Smooth muscle cell (in vitro differentiated cells): ENCODE data around the gene CAMK2D. TPM values are rescaled to one million over a fixed set of nuclear protein-coding genes. Genes with fewer than 3 reads are reported as not detected.

Source experiments
- DNase-seq: peaks from one replicate; lab custom pipeline; 2025; ENCODE audit not compliant: unreplicated experiment; lab: John Stamatoyannopoulos, UW
- H2AFZ ChIP-seq: fragments of 200-600 bp; sonication (generic); 2 replicates; pipeline ENCODE4 v1.6.0; 2016; ENCODE audit warnings: antibody characterized with exemption, low read depth, mild to moderate bottlenecking
- H3F3A ChIP-seq: fragments of 200-600 bp; sonication (generic); 2 replicates; pipeline ENCODE4 v1.6.0; 2017; ENCODE audit warnings: antibody characterized with exemption, low read depth
- H3K27ac ChIP-seq: fragments of 200-600 bp; sonication (generic); 2 replicates; pipeline ENCODE4 v1.5.1; 2016; ENCODE audit warnings: low read depth, mild to moderate bottlenecking
- H3K27me3 ChIP-seq: fragments of 200-600 bp; sonication (generic); 2 replicates; pipeline ENCODE4 v1.6.1; 2016; ENCODE audit warnings: low read depth, mild to moderate bottlenecking
- H3K36me3 ChIP-seq: fragments of 200-600 bp; sonication (generic); 2 replicates; pipeline ENCODE4 v1.5.1; 2016; ENCODE audit warnings: low read depth
- H3K4me1 ChIP-seq: fragments of 200-600 bp; sonication (generic); 2 replicates; pipeline ENCODE4 v1.5.1; 2016; ENCODE audit warnings: low read depth
- H3K4me2 ChIP-seq: fragments of 200-600 bp; sonication (generic); 2 replicates; pipeline ENCODE4 v1.6.0; 2016; ENCODE audit warnings: mild to moderate bottlenecking
- H3K4me3 ChIP-seq: fragments of 200-600 bp; sonication (generic); 2 replicates; pipeline ENCODE4 v1.5.1; 2016; ENCODE audit warnings: mild to moderate bottlenecking
- H3K79me2 ChIP-seq: fragments of 200-600 bp; sonication (generic); 2 replicates; pipeline ENCODE4 v1.6.0; 2016; ENCODE audit warnings: low read depth, mild to moderate bottlenecking
- H3K9ac ChIP-seq: fragments of 200-600 bp; sonication (generic); 2 replicates; pipeline ENCODE4 v1.6.0; 2016; ENCODE audit warnings: low read depth
- H3K9me3 ChIP-seq: fragments of 200-600 bp; sonication (generic); replicated peaks from 2 replicates; pipeline ENCODE4 v1.5.1; 2016; ENCODE audit warnings: low read depth
- H4K20me1 ChIP-seq: fragments of 200-600 bp; sonication (generic); 2 replicates; pipeline ENCODE4 v1.6.0; 2016; ENCODE audit warnings: low read depth
- CTCF ChIP-seq: fragments of 200-600 bp; sonication (generic); IDR thresholded peaks from 2 replicates; pipeline ENCODE4 v1.5.1; 2017; ENCODE audit warnings: borderline replicate concordance, mild to moderate bottlenecking, antibody characterized with exemption; ENCODE audit not compliant: insufficient read depth, poor library complexity, severe bottlenecking
- WGBS: methylation state at CpG from one replicate; pipeline ENCODE4 v1.1.7; 2016; ENCODE audit warnings: low lambda C conversion rate; 5-methylcytosine and 5-hydroxymethylcytosine counted together
- polyA plus RNA-seq: library from polyadenylated mRNA; unstranded; fragments of >200 nt; fragmentation: Nextera tagmentation; extraction: Ambion mirVana; gene quantifications from 2 replicates; pipeline ENCODE4 v1.2.1, GENCODE V29; 2016
- total RNA-seq: library from RNA; depleted of rRNA; stranded (reverse); fragments of >200 nt; gene quantifications from 2 replicates; pipeline ENCODE4 v1.2.3, GENCODE V29; 2014

CAMK2D gene
- total and polyA plus RNA-seq, 2 experiments from 2014 or later, result 17.2 to 36.0 TPM

GRCh38 chr4:113643505-113643904 lies 118.0 kb downstream of the CAMK2D start:
- peaks cover 17% of the 10 kb centered on the region for H3K4me1 ChIP-seq
- no peaks in the 10 kb centered on the region for H3F3A ChIP-seq
- H2AFZ ChIP-seq, result no peak overlapping the region
- H4K20me1 ChIP-seq, result peaks cover 47% of the 10 kb centered on the region
- WGBS, result 97% methylated on average over 4 of the region's 4 CpGs
- DNase-seq, result no peak
- no peak overlapping the region for H3K27ac ChIP-seq
- H3K27me3 ChIP-seq, result no peaks in the 10 kb centered on the region
- no peaks in the 10 kb centered on the region for H3K36me3 ChIP-seq
- no peak for TF ChIP-seq CTCF
- H3K4me2 ChIP-seq, result no peak overlapping the region
- no peak overlapping the region for H3K9ac ChIP-seq
- H3K79me2 ChIP-seq, result no peaks in the 10 kb centered on the region
- H3K9me3 ChIP-seq, result no peaks in the 10 kb centered on the region
- no peak overlapping the region for H3K4me3 ChIP-seq

GRCh38 chr4:113641025-113641431 lies 120.5 kb downstream of the CAMK2D start:
- H3K4me3 ChIP-seq, result peak overlapping the region; percentile 10
- H3K9me3 ChIP-seq, result no peaks in the 10 kb centered on the region
- no peaks in the 10 kb centered on the region for H3K36me3 ChIP-seq
- H3K4me1 ChIP-seq, result peaks cover 9% of the 10 kb centered on the region
- H4K20me1 ChIP-seq, result peaks cover 59% of the 10 kb centered on the region
- 97% methylated on average over 1 of the region's 1 CpG for whole genome bisulfite sequencing
- H3K27me3 ChIP-seq, result no peaks in the 10 kb centered on the region
- no peak overlapping the region for H3K9ac ChIP-seq
- no peak overlapping the region for H2AFZ ChIP-seq
- TF ChIP-seq CTCF, result no peak
- no peaks in the 10 kb centered on the region for H3F3A ChIP-seq
- H3K27ac ChIP-seq, result no peak overlapping the region
- DNase-seq, result no peak
- no peaks in the 10 kb centered on the region for H3K79me2 ChIP-seq
- H3K4me2 ChIP-seq, result no peak overlapping the region

GRCh38 chr4:113639326-113639725 lies 122.2 kb downstream of the CAMK2D start:
- Histone ChIP-seq H2AFZ (no peak overlapping the region), H3K9me3 (no peaks in the 10 kb centered on the region), H3K27ac (no peak overlapping the region), H3K4me2 (no peak overlapping the region), H3K79me2 (no peaks in the 10 kb centered on the region), H4K20me1 (peaks cover 64% of the 10 kb centered on the region), H3K4me3 (no peak overlapping the region), H3F3A (no peaks in the 10 kb centered on the region), H3K27me3 (no peaks in the 10 kb centered on the region), H3K36me3 (no peaks in the 10 kb centered on the region), H3K9ac (no peak overlapping the region), H3K4me1 (peaks cover 6% of the 10 kb centered on the region)
- no peak for TF ChIP-seq CTCF
- DNase-seq, result no peak
- WGBS, result 94% methylated on average over 2 of the region's 2 CpGs

GRCh38 chr4:113638562-113638832 lies 123.0 kb downstream of the CAMK2D start:
- no peak for TF ChIP-seq CTCF
- Histone ChIP-seq H3K4me1 (peaks cover 6% of the 10 kb centered on the region), H3K9me3 (no peaks in the 10 kb centered on the region), H3K4me3 (no peak overlapping the region), H3K4me2 (no peak overlapping the region), H3F3A (no peaks in the 10 kb centered on the region), H3K27me3 (no peaks in the 10 kb centered on the region), H3K27ac (no peak overlapping the region), H3K79me2 (peaks cover 5% of the 10 kb centered on the region), H4K20me1 (peaks cover 71% of the 10 kb centered on the region), H3K9ac (no peak overlapping the region), H2AFZ (no peak overlapping the region), H3K36me3 (no peaks in the 10 kb centered on the region)
- DNase-seq, result no peak
- WGBS, result 94% methylated on average over 3 of the region's 3 CpGs
